GM23338 (cell line): Measurements from ENCODE around the gene SIL1. TPM values are rescaled to one million over a fixed set of nuclear protein-coding genes. Genes with fewer than 3 reads are reported as not detected.

Experiments used
- CREB1 ChIP-seq: fragments of 250-450 bp; sonication (Bioruptor Pico); IDR thresholded peaks from 2 replicates; pipeline ENCODE4 v1.5.0; 2020; ENCODE audit warnings: low read depth, mild to moderate bottlenecking, moderate library complexity
- ETS1 ChIP-seq: IDR thresholded peaks from 2 replicates; pipeline ENCODE4 v1.6.1; 2016; ENCODE audit warnings: antibody characterized with exemption
- EZH2phosphoT487 ChIP-seq: fragments of 200-600 bp; sonication (generic); IDR thresholded peaks from one replicate; pipeline ENCODE4 v1.8.1; 2018; ENCODE audit warnings: antibody characterized with exemption; ENCODE audit not compliant: unreplicated experiment
- JUNB ChIP-seq: IDR thresholded peaks from one replicate; pipeline ENCODE4 v1.6.1; 2016; ENCODE audit warnings: antibody characterized with exemption; ENCODE audit not compliant: unreplicated experiment
- STAT1 ChIP-seq: IDR thresholded peaks from one replicate; pipeline ENCODE4 v1.6.1; 2016; ENCODE audit warnings: antibody characterized with exemption; ENCODE audit not compliant: unreplicated experiment
- ZNF114 ChIP-seq: fragments of 250-450 bp; sonication (Bioruptor Pico); IDR thresholded peaks from 2 replicates; pipeline ENCODE4 v1.5.0; 2020; ENCODE audit warnings: mild to moderate bottlenecking, moderate library complexity
- polyA plus RNA-seq: library from polyadenylated mRNA; unstranded; fragments of >200 nt; fragmentation: Nextera tagmentation; extraction: Ambion mirVana; gene quantifications from 2 replicates; pipeline ENCODE4 v1.2.1, GENCODE V29; 2016
- total RNA-seq: library from RNA; depleted of rRNA; stranded (reverse); fragments of >200 nt; shearing (Covaris generic); gene quantifications from 2 replicates; pipeline ENCODE4 v1.2.3, GENCODE V29; 2014
- TF ChIP-seq, protein P1 (sequence below): fragments of 250-450 bp; sonication (Bioruptor Pico); IDR thresholded peaks from 2 replicates; pipeline ENCODE4 v1.5.0; 2020; ENCODE audit warnings: mild to moderate bottlenecking, moderate library complexity
- TF ChIP-seq, protein P2 (sequence below), 2 experiments: fragments of 200-600 bp in 1 of 2; sonication (generic) in 1 of 2; conservative IDR thresholded peaks; 2 replicates each; pipeline versions ENCODE4 v1.5.1 to v1.6.1; 2016 to 2017; ENCODE audit warnings: antibody characterized with exemption in 2 of 2, low read depth in 2 of 2, mild to moderate bottlenecking in 2 of 2, moderate library complexity in 1 of 2

Gene SIL1
- total and polyA plus RNA-seq, 2 experiments from 2014 or later = 5.5 to 5.9 TPM

GRCh38 chr5:139088024-139088423 lies 110.1 kb downstream of the SIL1 start (continued):
- TF ChIP-seq, protein P1, sequence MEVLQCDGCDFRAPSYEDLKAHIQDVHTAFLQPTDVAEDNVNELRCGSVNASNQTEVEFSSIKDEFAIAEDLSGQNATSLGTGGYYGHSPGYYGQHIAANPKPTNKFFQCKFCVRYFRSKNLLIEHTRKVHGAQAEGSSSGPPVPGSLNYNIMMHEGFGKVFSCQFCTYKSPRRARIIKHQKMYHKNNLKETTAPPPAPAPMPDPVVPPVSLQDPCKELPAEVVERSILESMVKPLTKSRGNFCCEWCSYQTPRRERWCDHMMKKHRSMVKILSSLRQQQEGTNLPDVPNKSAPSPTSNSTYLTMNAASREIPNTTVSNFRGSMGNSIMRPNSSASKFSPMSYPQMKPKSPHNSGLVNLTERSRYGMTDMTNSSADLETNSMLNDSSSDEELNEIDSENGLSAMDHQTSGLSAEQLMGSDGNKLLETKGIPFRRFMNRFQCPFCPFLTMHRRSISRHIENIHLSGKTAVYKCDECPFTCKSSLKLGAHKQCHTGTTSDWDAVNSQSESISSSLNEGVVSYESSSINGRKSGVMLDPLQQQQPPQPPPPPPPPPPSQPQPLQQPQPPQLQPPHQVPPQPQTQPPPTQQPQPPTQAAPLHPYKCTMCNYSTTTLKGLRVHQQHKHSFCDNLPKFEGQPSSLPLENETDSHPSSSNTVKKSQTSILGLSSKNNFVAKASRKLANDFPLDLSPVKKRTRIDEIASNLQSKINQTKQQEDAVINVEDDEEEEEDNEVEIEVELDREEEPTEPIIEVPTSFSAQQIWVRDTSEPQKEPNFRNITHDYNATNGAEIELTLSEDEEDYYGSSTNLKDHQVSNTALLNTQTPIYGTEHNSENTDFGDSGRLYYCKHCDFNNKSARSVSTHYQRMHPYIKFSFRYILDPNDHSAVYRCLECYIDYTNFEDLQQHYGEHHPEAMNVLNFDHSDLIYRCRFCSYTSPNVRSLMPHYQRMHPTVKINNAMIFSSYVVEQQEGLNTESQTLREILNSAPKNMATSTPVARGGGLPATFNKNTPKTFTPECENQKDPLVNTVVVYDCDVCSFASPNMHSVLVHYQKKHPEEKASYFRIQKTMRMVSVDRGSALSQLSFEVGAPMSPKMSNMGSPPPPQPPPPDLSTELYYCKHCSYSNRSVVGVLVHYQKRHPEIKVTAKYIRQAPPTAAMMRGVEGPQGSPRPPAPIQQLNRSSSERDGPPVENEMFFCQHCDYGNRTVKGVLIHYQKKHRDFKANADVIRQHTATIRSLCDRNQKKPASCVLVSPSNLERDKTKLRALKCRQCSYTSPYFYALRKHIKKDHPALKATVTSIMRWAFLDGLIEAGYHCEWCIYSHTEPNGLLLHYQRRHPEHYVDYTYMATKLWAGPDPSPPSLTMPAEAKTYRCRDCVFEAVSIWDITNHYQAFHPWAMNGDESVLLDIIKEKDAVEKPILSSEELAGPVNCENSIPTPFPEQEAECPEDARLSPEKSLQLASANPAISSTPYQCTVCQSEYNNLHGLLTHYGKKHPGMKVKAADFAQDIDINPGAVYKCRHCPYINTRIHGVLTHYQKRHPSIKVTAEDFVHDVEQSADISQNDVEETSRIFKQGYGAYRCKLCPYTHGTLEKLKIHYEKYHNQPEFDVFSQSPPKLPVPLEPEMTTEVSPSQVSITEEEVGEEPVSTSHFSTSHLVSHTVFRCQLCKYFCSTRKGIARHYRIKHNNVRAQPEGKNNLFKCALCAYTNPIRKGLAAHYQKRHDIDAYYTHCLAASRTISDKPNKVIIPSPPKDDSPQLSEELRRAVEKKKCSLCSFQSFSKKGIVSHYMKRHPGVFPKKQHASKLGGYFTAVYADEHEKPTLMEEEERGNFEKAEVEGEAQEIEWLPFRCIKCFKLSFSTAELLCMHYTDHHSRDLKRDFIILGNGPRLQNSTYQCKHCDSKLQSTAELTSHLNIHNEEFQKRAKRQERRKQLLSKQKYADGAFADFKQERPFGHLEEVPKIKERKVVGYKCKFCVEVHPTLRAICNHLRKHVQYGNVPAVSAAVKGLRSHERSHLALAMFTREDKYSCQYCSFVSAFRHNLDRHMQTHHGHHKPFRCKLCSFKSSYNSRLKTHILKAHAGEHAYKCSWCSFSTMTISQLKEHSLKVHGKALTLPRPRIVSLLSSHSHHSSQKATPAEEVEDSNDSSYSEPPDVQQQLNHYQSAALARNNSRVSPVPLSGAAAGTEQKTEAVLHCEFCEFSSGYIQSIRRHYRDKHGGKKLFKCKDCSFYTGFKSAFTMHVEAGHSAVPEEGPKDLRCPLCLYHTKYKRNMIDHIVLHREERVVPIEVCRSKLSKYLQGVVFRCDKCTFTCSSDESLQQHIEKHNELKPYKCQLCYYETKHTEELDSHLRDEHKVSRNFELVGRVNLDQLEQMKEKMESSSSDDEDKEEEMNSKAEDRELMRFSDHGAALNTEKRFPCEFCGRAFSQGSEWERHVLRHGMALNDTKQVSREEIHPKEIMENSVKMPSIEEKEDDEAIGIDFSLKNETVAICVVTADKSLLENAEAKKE (CRISPR knock-in tag) = no peak
- TF ChIP-seq STAT1 (no peak), EZH2phosphoT487 (no peak), CREB1 (CRISPR knock-in tag) (no peak), ZNF114 (CRISPR knock-in tag) (no peak), JUNB (no peak), ETS1 (no peak)
- TF ChIP-seq, protein P2, sequence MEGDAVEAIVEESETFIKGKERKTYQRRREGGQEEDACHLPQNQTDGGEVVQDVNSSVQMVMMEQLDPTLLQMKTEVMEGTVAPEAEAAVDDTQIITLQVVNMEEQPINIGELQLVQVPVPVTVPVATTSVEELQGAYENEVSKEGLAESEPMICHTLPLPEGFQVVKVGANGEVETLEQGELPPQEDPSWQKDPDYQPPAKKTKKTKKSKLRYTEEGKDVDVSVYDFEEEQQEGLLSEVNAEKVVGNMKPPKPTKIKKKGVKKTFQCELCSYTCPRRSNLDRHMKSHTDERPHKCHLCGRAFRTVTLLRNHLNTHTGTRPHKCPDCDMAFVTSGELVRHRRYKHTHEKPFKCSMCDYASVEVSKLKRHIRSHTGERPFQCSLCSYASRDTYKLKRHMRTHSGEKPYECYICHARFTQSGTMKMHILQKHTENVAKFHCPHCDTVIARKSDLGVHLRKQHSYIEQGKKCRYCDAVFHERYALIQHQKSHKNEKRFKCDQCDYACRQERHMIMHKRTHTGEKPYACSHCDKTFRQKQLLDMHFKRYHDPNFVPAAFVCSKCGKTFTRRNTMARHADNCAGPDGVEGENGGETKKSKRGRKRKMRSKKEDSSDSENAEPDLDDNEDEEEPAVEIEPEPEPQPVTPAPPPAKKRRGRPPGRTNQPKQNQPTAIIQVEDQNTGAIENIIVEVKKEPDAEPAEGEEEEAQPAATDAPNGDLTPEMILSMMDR (conservative IDR thresholded peaks at IDR 0.05; ENCODE audit: low read depth in 2 of 2) = no peak
